ENCODE measurements around the gene CHAMP1. TPM values are rescaled to one million over a fixed set of nuclear protein-coding genes. Genes with fewer than 3 reads are reported as not detected.

Gene CHAMP1
- total and polyA plus RNA-seq, 2 of the 8 experiments (the other 6 are each of a cell fraction or from before 2014, with no cell fraction given): 26.8 to 41.9 TPM

GRCh38 chr13:114310956-114311355, 3.3 kb upstream of the CHAMP1 start:
- FAIRE-seq (no peak), DNase-seq (ENCODE audit: low read depth in 1 of 2, low spot score in 2 of 2) (no peak)
- H3K23me2 ChIP-seq (ENCODE audit: low read depth, low read length): peaks cover 4% of the 10 kb centered on the region; the same call in 1 of the 2 replicates
- H3K4ac ChIP-seq (replicated peaks; ENCODE audit: insufficient read length, low read depth, low read length): no peak overlapping the region
- H3K4me2 ChIP-seq (ENCODE audit: insufficient read depth in 1 of 2, low read depth in 2 of 2, low read length in 2 of 2): no peak overlapping the region
- no peak overlapping the region for H4K8ac ChIP-seq (ENCODE audit: extremely low read depth, insufficient read depth, low read length)
- H2AK5ac ChIP-seq (ENCODE audit: low read depth, low read length): no peak overlapping the region
- H2AFZ ChIP-seq (ENCODE audit: low read length): no peak overlapping the region
- H2BK15ac ChIP-seq (ENCODE audit: low read length): no peak overlapping the region
- H2BK120ac ChIP-seq (replicated peaks; ENCODE audit: low read depth, low read length): no peak overlapping the region
- 0 out of 7 replicates have a peak, but pooled peaks cover 0 to 3% (median 0%) of the 10 kb centered on the region in 4 experiments for H3K4me1 ChIP-seq (replicated peaks in 1 of 4; ENCODE audit: control insufficient read depth in 3 of 4, insufficient read depth in 4 of 4, low read length in 3 of 4)
- H3K27me3 ChIP-seq (replicated peaks in 1 of 4; ENCODE audit: control insufficient read depth in 3 of 4, extremely low read depth in 1 of 4, insufficient read depth in 3 of 4, low read length in 3 of 4): no peaks in the 10 kb centered on the region
- 91% methylated on average over 5 of the region's 5 CpGs; no CpG with 5 or more reads in 1 of the 2 experiments for WGBS, 2 experiments (ENCODE audit: extremely low coverage in 1 of 2, insufficient coverage in 1 of 2, insufficient read length in 1 of 2, insufficient replicate concordance in 2 of 2, low coverage in 1 of 2, low lambda C conversion rate in 2 of 2, missing lambda C conversion rate in 1 of 2)
- peaks cover 0 to 8% (median 3%) of the 10 kb centered on the region in 4 experiments; a peak in 3 of 8 replicates for H3K36me3 ChIP-seq (ENCODE audit: control insufficient read depth in 2 of 4, insufficient read depth in 4 of 4, low read length in 3 of 4)
- no peak overlapping the region for H3K18ac ChIP-seq (ENCODE audit: extremely low read depth, low read length)
- no peak overlapping the region for H2BK12ac ChIP-seq (ENCODE audit: low read depth, low read length)
- H4K5ac ChIP-seq (ENCODE audit: insufficient read length, low read depth, low read length): no peak overlapping the region
- H4K91ac ChIP-seq (replicated peaks; ENCODE audit: insufficient read length, low read length): no peak overlapping the region
- no peak overlapping the region for H3K14ac ChIP-seq (ENCODE audit: insufficient read length)
- ChIA-PET CTCF (ENCODE audit: partially characterized antibody) (interaction anchor here (1.1 to 2.0 kb wide), 3 partner anchors 9 to 28 kb away, joined by 5 read pairs; no protein-coding TSS in a partner anchor), POLR2A (ENCODE audit: partially characterized antibody) (interaction anchor here (0.9 to 1.8 kb wide), 6 partner anchors 11 to 81 kb away, joined by 3 to 8 read pairs (median 3); partner anchors contain the start of gene UPF3A)
- no peak overlapping the region for H3K27ac ChIP-seq (ENCODE audit: low read depth, low read length)
- H3K4me3 ChIP-seq (ENCODE audit: extremely low read depth in 1 of 4, insufficient read depth in 2 of 4, low read depth in 3 of 4, low read length in 4 of 4): no peak overlapping the region
- no peak overlapping the region for H2BK5ac ChIP-seq (ENCODE audit: low read depth, low read length)
- H3K9me3 ChIP-seq (ENCODE audit: insufficient read depth in 2 of 2, low read depth in 1 of 2, low read length in 1 of 2): no peaks in the 10 kb centered on the region
- H3K79me1 ChIP-seq (ENCODE audit: low read depth, low read length): no peaks in the 10 kb centered on the region; the same call in 1 of the 2 replicates
- peaks cover 0 to 2% of the 10 kb centered on the region in 2 experiments for H4K20me1 ChIP-seq (replicated peaks in 1 of 2; ENCODE audit: control insufficient read depth in 1 of 2, insufficient read depth in 2 of 2, low read length in 2 of 2)
- no peak overlapping the region for H2BK20ac ChIP-seq (ENCODE audit: low read length)
- H3K56ac ChIP-seq (replicated peaks; ENCODE audit: insufficient read length, low read depth, low read length): no peak overlapping the region
- no peak overlapping the region for H3K9ac ChIP-seq (replicated peaks in 1 of 4; ENCODE audit: extremely low read depth in 1 of 4, low read depth in 3 of 4, low read length in 3 of 4)
- peaks cover 0 to 15% of the 10 kb centered on the region in 2 experiments for H3K79me2 ChIP-seq (ENCODE audit: control insufficient read depth in 1 of 2, insufficient read depth in 2 of 2, low read length in 2 of 2)
- H3K23ac ChIP-seq (ENCODE audit: insufficient read length): no peak overlapping the region
- TF ChIP-seq MAFK (IDR thresholded peaks at IDR 0.05; ENCODE audit: low read depth, low read length) (no peak), BRCA1 (IDR thresholded peaks at IDR 0.05; ENCODE audit: low read depth, low read length) (no peak)
